GM23248 (cell line): ENCODE data around the gene SLC35F3. TPM values are rescaled to one million over a fixed set of nuclear protein-coding genes. Genes with fewer than 3 reads are reported as not detected.

Experiments used
- DNase-seq: peaks from one replicate; pipeline ENCODE4 v3.0.0-alpha.2; 2015
- H2AFZ ChIP-seq: fragments of 200-600 bp; sonication (generic); 2 replicates; pipeline ENCODE4 v1.6.1; 2016; ENCODE audit warnings: antibody characterized with exemption
- H3F3A ChIP-seq: fragments of 200-600 bp; sonication (generic); 2 replicates; pipeline ENCODE4 v1.6.1; 2016; ENCODE audit warnings: mild to moderate bottlenecking, antibody characterized with exemption, mixed run types; ENCODE audit not compliant: insufficient read depth
- H3K27ac ChIP-seq: fragments of 200-600 bp; sonication (generic); 2 replicates; pipeline ENCODE4 v1.5.1; 2016; ENCODE audit warnings: mild to moderate bottlenecking
- H3K27me3 ChIP-seq: fragments of 200-600 bp; sonication (generic); replicated peaks from 2 replicates; pipeline ENCODE4 v1.6.1; 2016; ENCODE audit warnings: mild to moderate bottlenecking; ENCODE audit not compliant: insufficient read depth
- H3K36me3 ChIP-seq: fragments of 200-600 bp; sonication (generic); 2 replicates; pipeline ENCODE4 v1.6.1; 2016; ENCODE audit warnings: low read depth, mild to moderate bottlenecking
- H3K4me1 ChIP-seq: fragments of 200-600 bp; sonication (generic); 2 replicates; pipeline ENCODE4 v1.6.1; 2016; ENCODE audit warnings: mild to moderate bottlenecking; ENCODE audit not compliant: insufficient read depth
- H3K4me2 ChIP-seq: fragments of 200-600 bp; sonication (generic); one replicate; pipeline ENCODE4 v1.6.1; 2016; ENCODE audit warnings: mild to moderate bottlenecking; ENCODE audit not compliant: unreplicated experiment
- H3K4me3 ChIP-seq: fragments of 200-600 bp; sonication (generic); 2 replicates; pipeline ENCODE4 v1.5.1; 2016; ENCODE audit warnings: mild to moderate bottlenecking
- H3K79me2 ChIP-seq: fragments of 200-600 bp; sonication (generic); 2 replicates; pipeline ENCODE4 v1.6.1; 2016; ENCODE audit warnings: mild to moderate bottlenecking; ENCODE audit not compliant: insufficient read depth
- H3K9ac ChIP-seq: fragments of 200-600 bp; sonication (generic); 2 replicates; pipeline ENCODE4 v1.6.1; 2016; ENCODE audit warnings: mild to moderate bottlenecking
- H3K9me2 ChIP-seq: fragments of 200-600 bp; sonication (generic); 2 replicates; pipeline ENCODE4 v1.6.1; 2016; ENCODE audit warnings: mixed run types, mild to moderate bottlenecking, moderate library complexity; ENCODE audit not compliant: insufficient read depth
- H3K9me3 ChIP-seq: fragments of 200-600 bp; sonication (generic); one replicate; pipeline ENCODE4 v1.6.1; 2017; ENCODE audit warnings: low read depth
- H4K20me1 ChIP-seq: fragments of 200-600 bp; sonication (generic); 2 replicates; pipeline ENCODE4 v1.6.0; 2016; ENCODE audit not compliant: insufficient read depth
- EZH2 ChIP-seq: fragments of 200-600 bp; sonication (generic); IDR thresholded peaks from 2 replicates; pipeline ENCODE4 v1.6.1; 2018; ENCODE audit warnings: antibody characterized with exemption, mild to moderate bottlenecking; ENCODE audit not compliant: insufficient read depth, poor library complexity, severe bottlenecking
- EZH2phosphoT487 ChIP-seq: fragments of 200-600 bp; sonication (generic); IDR thresholded peaks from 2 replicates; pipeline ENCODE4 v1.6.1; 2018; ENCODE audit warnings: antibody characterized with exemption, moderate library complexity, mild to moderate bottlenecking, low read depth; ENCODE audit not compliant: insufficient read depth
- whole genome bisulfite sequencing, 2 experiments: methylation state at CpG; one replicate each; pipeline ENCODE4 v1.1.6; 2015 to 2017; ENCODE audit warnings: low lambda C conversion rate in 2 of 2, low coverage in 1 of 2; ENCODE audit errors: missing lambda C conversion rate in 2 of 2; 5-methylcytosine and 5-hydroxymethylcytosine counted together
- in situ Hi-C: fragments of 300-500 bp; cut with MboI; formaldehyde crosslinking; loops from 2 replicates; pipeline ENCODE4 v1.15.0; 2020
- polyA plus RNA-seq: library from polyadenylated mRNA; unstranded; fragments of >200 nt; fragmentation: Nextera tagmentation; extraction: Ambion mirVana; gene quantifications from 2 replicates; pipeline ENCODE4 v1.2.1, GENCODE V29; 2016
- total RNA-seq: library from RNA; depleted of rRNA; stranded (reverse); fragments of >200 nt; shearing (Covaris generic); gene quantifications from 2 replicates; pipeline ENCODE4 v1.2.3, GENCODE V29; 2014

SLC35F3 gene
- total and polyA plus RNA-seq, 2 experiments from 2014 or later, result 0.43 to 1.3 TPM

DNA sequence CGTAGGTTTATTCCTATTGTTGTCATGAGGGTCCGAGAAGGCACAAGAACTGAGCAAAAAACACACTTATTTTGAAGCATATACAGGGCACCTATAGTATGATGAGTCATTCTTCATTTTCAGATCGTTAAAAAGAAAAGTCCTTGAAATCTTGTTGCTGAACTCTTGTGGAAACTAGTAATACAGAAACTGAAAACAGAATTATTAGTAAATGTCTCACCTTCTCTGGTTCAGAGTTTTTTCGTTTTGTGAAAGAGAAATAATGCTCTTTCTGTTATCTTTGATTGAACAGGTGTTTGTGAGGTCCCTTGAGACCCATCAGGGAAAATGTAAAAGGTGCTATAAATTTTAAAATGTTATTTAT lies 366.7 kb downstream of the SLC35F3 start:
- H3K27ac ChIP-seq, result no peak overlapping the region
- no peaks in the 10 kb centered on the region for H3K9me3 ChIP-seq
- no peaks in the 10 kb centered on the region for H3F3A ChIP-seq
- H4K20me1 ChIP-seq, result no peaks in the 10 kb centered on the region
- no peak for DNase-seq
- H3K27me3 ChIP-seq, result no peaks in the 10 kb centered on the region
- in situ Hi-C loops, result no loop called here
- no peaks in the 10 kb centered on the region for H3K36me3 ChIP-seq
- TF ChIP-seq EZH2 (no peak), EZH2phosphoT487 (no peak)
- H3K9ac ChIP-seq, result no peak overlapping the region
- no peaks in the 10 kb centered on the region for H3K79me2 ChIP-seq
- no peaks in the 10 kb centered on the region for H3K4me1 ChIP-seq
- H3K4me3 ChIP-seq, result no peak overlapping the region
- H3K9me2 ChIP-seq, result no peaks in the 10 kb centered on the region
- WGBS, 2 experiments, result 39 to 40% methylated on average over 4 of the region's 4 CpGs
- H2AFZ ChIP-seq, result no peak overlapping the region
- no peak overlapping the region for H3K4me2 ChIP-seq

DNA sequence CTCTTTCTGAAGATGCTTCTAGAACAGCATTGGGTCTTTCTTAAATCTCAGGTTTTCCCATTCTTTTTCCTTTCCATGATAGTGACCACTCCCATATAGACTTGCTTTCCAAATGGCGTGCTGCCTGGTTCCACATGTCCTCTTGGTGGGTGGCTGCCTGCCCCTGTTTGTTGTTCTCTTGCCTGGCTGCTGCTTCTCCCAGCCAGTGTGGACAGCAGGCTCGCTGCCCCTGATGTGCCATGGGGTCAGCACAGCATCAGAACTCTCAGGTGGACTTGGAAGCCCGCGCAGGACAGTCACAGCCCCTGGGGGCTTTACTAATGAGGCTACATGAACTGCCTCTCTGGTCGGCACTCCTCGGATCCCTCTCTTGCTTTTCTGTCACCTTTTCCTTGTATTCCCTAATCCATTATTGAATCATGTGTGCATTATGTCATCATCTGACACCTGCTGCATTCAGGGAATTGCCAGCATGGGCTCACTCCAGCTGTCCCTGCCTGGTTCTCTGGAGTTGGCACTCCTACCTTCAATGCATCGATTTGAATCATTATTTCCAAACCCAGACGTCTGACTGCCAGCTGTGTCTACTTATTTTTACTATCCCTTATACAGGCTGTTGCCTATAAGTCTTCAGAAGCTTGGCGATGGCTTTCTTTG lies 368.3 kb downstream of the SLC35F3 start:
- no peaks in the 10 kb centered on the region for H3K4me1 ChIP-seq
- H3K79me2 ChIP-seq, result no peaks in the 10 kb centered on the region
- H3K4me3 ChIP-seq, result no peak overlapping the region
- H3K27me3 ChIP-seq, result no peaks in the 10 kb centered on the region
- no peak for TF ChIP-seq EZH2
- TF ChIP-seq EZH2phosphoT487, result no peak
- no peak overlapping the region for H3K4me2 ChIP-seq
- H4K20me1 ChIP-seq, result no peaks in the 10 kb centered on the region
- H3K9me3 ChIP-seq, result no peaks in the 10 kb centered on the region
- H3K9me2 ChIP-seq, result no peaks in the 10 kb centered on the region
- H2AFZ ChIP-seq, result no peak overlapping the region
- WGBS, 2 experiments, result 31 to 32% methylated on average over 9 of the region's 9 CpGs
- in situ Hi-C loops, result no loop called here
- no peak overlapping the region for H3K27ac ChIP-seq
- DNase-seq, result no peak
- no peaks in the 10 kb centered on the region for H3K36me3 ChIP-seq
- no peak overlapping the region for H3K9ac ChIP-seq
- no peaks in the 10 kb centered on the region for H3F3A ChIP-seq

DNA sequence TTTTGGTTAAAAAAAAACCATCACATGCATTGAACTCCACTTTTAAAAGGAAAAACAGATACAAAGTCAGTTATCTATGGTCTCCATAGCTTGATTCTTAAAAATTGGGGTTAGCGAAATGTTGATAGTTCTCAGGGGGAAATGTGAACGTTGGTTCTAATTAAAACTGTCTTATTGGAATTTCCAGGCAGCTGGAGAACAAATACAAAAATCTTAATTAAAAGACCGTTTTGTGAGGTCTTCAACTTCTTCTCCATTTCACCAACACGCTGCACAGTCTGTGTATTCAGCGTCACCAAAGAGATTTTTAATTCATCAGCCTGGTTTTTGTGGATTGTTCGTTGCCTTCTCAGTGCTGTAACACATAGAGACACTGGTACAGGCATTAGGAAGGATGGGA lies 369.5 kb downstream of the SLC35F3 start:
- TF ChIP-seq EZH2 (no peak), EZH2phosphoT487 (no peak)
- Histone ChIP-seq H3F3A (no peaks in the 10 kb centered on the region), H4K20me1 (no peaks in the 10 kb centered on the region), H3K27ac (no peak overlapping the region), H2AFZ (no peak overlapping the region), H3K4me3 (no peak overlapping the region), H3K4me1 (no peaks in the 10 kb centered on the region), H3K9me3 (no peaks in the 10 kb centered on the region), H3K27me3 (no peaks in the 10 kb centered on the region), H3K4me2 (no peak overlapping the region), H3K36me3 (no peaks in the 10 kb centered on the region), H3K9ac (no peak overlapping the region), H3K9me2 (no peaks in the 10 kb centered on the region), H3K79me2 (no peaks in the 10 kb centered on the region)
- WGBS, 2 experiments, result 25 to 29% methylated on average over 6 of the region's 6 CpGs
- in situ Hi-C loops, result no loop called here
- DNase-seq, result no peak

DNA sequence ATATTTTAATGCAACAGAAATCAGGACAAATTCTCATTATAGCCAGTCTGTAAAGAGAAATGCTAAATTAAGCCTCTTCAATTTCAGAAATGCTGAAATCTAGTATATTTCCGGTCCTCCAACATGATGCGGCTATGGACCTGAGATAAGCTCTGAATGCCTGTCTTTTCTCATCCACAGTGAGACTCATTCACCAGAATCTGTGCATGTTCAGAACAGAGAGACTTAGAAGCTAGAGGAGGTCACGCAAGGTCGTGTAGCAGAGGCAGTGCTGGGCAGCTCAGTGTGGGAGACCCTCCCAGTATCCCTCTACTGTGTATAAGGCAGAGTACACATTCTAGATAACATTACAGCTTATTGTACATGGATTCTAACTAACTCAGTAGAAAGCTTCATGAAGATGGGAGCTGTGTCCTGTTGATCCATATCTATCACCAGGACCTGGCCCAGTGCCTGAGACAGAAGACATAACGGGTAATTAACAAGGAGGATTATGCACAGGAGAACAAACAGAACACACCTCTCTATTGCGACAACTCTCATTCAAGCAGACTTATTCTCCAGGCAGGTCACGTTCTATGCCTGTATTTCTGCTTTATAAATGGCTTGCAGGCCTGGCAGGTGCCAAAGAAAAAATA lies 371.8 kb downstream of the SLC35F3 start:
- Histone ChIP-seq H3K36me3 (no peaks in the 10 kb centered on the region), H2AFZ (no peak overlapping the region), H3K4me3 (no peak overlapping the region), H3K9me3 (no peaks in the 10 kb centered on the region), H3F3A (no peaks in the 10 kb centered on the region), H3K79me2 (no peaks in the 10 kb centered on the region), H3K27me3 (no peaks in the 10 kb centered on the region), H4K20me1 (no peaks in the 10 kb centered on the region), H3K9me2 (no peaks in the 10 kb centered on the region), H3K9ac (no peak overlapping the region), H3K4me2 (no peak overlapping the region), H3K4me1 (no peaks in the 10 kb centered on the region), H3K27ac (no peak overlapping the region)
- no peak for TF ChIP-seq EZH2
- TF ChIP-seq EZH2phosphoT487, result no peak
- in situ Hi-C loops, result no loop called here
- 46 to 51% methylated on average over 7 of the region's 7 CpGs for WGBS, 2 experiments
- DNase-seq, result no peak
